GM10847 (cell line): ENCODE data around the gene SLC24A1.

ENCODE experiments used
- POLR2A ChIP-seq: IDR thresholded peaks from 2 replicates; pipeline ENCODE4 v1.6.1; 2011; ENCODE audit not compliant: insufficient read length; ENCODE audit errors: extremely low read depth

SLC24A1 gene

DNA sequence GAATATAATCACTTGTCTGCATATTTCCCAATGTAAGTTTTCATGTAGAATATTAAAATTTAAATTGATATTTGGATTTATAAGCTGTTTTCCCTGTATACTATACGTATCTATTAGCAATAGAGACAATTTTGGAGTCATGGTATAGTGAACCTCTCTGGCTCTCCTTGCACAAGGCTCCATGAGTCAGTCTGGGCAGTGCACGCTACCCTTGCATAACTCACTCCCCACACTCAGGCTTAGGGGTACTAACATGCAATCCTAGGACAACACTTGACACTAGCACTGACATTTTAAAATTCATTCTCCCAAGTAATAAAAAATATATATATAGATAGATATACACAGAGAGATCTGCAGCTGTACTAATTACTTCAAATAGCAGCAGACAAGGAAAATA is 39.2 kb downstream of the SLC24A1 start:
- TF ChIP-seq POLR2A = no peak

DNA sequence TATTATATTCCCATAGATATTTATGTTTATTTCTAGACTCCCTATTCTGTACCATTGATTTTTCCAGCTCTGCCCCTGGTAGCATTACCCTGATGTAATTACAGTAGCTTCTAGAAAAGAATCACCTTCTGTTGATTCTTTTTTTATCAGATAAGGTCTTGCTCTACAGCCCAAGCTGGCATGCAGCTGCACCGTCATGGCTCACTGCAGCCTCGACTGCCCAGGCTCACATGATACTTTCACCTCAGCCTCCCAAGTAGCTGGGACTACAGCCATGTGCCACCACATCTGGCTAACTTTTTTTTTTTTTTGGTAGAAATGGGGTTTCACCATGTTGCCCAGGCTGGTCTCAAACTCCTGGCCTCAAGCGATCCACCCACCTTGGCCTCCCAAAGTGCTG is 41.8 kb downstream of the SLC24A1 start:
- no peak for TF ChIP-seq POLR2A

DNA sequence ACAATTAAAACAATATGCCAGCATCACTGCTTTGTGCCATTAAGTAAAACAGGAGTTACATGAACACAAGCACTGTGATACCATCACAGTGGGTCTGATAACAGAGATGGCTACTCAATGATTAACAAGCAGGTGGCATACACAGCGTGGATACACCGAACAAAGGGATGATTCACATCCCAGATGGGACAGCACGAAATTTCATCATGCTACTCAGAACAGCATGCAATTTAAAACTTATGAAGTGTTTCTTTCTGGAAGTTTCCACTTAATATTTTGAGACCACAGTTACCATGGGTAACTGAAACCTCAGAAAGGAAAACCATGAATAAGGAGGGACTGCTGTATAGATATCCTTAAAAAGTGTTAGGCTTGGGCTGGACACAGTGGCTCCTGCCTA is 44.5 kb downstream of the SLC24A1 start:
- TF ChIP-seq POLR2A = no peak

DNA sequence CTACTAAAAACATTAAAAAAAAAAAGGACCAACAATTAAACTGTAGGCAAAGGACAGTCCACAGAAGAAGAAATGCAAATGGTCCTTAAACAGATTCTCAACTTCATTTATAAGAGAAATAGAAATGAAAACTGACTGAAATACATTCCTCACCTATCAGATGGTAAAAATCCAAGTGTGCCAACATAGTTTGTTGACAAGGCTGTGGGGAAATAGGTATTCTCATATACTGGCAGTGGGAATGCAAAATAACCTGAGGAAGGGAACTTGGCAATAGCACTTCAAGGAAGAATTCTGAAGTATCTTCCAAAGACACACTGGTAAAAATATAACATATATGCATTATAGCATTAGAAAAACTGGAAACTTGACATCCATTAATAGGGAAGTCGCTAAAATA is 53.8 kb downstream of the SLC24A1 start:
- TF ChIP-seq POLR2A = no peak

DNA sequence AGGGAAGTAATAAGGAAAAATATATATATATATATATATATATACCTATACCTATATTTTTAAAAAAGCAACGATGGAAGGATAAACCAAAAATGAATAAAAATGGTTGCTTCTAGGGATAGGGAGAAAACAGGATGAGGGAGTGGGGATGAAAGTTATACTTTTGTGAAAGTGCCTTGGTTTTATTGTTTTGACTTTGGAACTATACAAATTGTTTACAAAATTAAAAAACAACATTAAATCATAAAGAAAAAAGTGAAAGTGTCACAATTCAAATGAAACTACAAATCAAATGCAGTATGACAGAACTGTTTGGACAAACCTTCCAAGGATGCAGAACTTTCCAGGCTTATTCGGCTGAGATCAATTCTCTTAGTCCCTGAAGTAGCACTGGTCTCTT is 54.4 kb downstream of the SLC24A1 start:
- no peak for TF ChIP-seq POLR2A

DNA sequence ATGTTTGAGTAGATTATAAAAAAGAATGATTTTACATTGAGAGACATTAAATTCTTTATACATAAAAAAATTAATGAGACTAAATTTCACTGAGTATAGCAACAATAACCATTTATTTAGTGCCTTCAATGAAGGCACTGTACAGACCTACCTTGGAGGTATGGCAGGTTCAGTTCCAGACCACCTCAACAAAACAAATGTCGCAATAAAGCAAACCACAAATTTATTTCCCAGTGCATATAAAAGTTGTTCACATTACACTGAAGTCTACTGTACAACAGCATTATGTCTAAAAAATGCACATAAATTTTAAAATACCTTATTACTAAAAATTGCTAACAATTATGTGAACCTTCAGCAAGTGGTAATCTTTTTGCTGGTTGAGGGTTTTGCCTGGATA is 58.8 kb downstream of the SLC24A1 start:
- no peak for TF ChIP-seq POLR2A

DNA sequence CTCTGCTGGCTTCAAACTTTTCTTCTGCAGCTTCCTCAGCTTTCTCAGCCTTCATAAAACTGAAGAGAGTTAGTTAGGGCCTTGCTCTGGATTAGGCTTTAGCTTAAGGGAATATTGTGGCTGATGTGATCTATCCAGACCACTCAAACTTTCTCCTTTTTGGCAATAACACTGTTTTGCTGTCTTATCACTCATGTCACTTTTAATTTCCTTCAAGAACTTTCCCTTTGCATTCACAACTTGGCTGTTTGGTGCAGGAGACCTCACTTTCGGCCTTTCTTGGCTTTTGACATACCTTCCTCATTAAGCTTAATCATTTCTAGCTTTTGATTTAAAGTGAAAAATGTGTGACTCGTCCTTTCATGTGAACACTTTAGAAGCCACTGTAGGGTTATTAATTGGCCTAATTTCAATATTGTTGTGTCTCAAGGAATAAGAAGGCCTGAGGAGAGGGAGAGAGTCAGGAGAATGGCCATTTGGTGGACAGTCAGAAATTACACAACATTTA is 60.7 kb downstream of the SLC24A1 start:
- TF ChIP-seq POLR2A = no peak

DNA sequence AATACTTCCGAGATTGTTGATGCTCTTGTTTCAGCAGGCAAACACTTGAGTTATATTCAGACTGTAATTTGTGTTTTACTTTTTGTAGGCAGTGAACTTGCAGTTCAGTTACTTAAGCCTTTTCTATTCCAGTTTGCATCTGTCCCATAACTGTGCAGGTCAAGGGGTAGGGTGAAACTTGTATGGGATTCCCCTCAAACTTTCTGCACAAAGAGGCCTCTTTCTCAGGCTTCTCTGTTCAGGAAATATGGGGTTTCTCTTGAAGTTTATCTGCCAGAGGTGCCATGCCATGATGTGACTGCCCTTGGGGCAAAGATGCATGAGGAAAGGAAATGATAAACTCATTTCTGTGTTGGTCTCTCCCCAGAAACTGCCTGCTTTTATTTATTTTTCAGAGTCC is 66.7 kb downstream of the SLC24A1 start:
- TF ChIP-seq POLR2A = no peak

DNA sequence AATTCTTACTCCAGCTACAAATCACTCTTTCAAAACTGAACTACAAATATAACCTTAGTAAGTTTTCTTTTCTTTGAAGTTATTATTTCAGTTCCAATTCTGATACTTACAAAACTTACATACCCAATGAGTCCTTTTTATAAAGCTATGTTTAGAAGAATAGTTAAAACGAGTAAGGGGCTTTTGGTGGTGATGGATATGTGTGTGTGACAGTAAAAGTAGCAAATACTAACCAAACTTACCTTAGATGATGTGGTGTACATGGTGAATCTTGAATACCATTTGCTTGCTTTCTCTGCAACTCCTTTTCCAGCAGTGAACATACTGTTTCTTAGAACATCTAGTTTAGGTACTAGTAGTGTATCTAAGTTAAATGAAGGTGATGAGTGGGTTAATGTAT is 68.4 kb downstream of the SLC24A1 start:
- no peak for TF ChIP-seq POLR2A

DNA sequence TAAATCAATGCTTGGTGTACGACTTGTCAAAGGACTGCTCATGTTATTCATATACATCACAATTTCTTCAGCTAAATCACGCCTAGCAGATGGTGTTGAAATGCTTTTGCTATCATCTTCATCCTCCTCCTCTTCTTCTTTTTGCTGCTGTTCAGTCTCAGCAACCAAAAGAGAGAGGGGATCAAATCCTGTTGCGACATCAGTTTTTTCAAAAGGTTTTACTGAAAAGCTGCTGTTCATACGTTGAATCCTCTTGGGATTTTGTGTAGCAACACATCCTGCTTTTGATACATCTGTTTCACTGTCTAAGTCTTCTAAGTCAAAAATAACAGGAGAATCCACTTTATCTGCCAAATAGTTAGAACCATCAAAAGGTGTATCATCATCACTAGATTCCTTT is 69.0 kb downstream of the SLC24A1 start:
- no peak for TF ChIP-seq POLR2A

DNA sequence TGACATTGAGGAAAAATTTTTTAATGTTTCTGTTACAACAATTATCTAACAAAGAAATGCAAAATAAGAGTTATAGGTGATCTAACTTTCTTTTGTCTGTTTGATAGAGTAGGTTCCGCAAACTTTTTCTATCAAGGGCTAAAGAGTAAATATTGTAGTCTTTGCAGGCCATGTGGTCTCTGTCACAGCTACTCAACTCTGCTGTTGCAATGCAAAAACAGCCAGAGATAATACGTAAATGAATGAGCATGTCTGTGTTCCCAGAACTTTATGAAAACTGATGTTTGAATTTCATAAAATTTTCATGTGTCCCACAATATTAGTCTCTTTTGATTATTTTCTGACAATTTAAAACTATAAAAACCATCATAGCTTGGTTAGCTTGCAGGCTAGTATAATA is 73.3 kb downstream of the SLC24A1 start:
- TF ChIP-seq POLR2A = no peak
